HG03565 (cell line): Measurements from ENCODE around the gene ACP1.

Experiments used
- ATAC-seq: cut with Tn5 transposase; IDR thresholded peaks from one replicate; pipeline ENCODE4 v1.9.1; 2021; ENCODE audit warnings: mild to moderate bottlenecking, moderate library complexity; ENCODE audit not compliant: unreplicated experiment

Gene ACP1

GRCh38 chr2:264493-265468, at the start of gene ACP1:
Gene ACP1, plus strand, starts transcription at chr2:264947. Its CDS starts 18 bp downstream, at chr2:264965.
- peak; percentile 91 for ATAC-seq

DNA sequence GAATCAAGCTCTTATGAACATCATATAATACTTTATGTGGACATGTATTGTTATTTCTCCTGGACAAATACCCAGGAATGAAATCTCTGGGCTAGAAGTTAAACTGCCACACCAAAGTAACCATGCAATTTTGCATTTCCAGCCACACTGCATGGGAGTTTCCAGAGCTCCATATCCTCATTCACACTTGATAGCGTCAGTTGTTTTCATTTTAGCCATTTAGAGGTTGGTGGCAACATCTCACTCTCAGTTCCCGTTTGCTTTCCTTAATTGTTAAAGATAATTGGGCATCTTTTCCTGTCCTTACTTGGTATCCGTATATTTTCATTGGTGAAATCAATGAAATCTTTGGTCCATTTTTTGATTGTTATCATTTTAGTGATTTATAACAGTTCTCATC, 48.7 kb upstream of the ACP1 start:
- ATAC-seq, result no peak

DNA sequence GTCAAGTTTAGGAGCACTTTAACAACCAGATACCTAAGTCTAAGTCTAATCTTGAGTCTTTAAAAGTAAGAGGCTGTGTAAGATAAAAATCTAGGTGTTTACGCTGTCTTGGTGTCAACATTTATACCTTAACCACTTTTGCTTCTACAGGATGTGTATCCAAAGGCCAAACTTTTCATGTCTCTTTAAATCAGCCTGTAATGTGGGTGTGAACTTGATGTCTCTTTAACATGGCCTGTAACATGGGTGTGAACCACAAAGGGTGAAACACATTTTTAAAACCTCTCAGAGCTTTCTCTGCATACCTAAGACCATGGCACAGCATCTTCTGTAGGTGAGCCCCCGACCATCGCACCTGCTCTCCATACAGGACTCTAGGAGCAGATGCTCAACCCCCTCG, 41.3 kb upstream of the ACP1 start:
- ATAC-seq, result no peak

GRCh38 chr2:223971-224760, 40.6 kb upstream of the ACP1 start:
- no peak for ATAC-seq

- no peak for ATAC-seq
Observed at GRCh38 chr2:228115-228514, 36.6 kb upstream of the ACP1 start.

DNA sequence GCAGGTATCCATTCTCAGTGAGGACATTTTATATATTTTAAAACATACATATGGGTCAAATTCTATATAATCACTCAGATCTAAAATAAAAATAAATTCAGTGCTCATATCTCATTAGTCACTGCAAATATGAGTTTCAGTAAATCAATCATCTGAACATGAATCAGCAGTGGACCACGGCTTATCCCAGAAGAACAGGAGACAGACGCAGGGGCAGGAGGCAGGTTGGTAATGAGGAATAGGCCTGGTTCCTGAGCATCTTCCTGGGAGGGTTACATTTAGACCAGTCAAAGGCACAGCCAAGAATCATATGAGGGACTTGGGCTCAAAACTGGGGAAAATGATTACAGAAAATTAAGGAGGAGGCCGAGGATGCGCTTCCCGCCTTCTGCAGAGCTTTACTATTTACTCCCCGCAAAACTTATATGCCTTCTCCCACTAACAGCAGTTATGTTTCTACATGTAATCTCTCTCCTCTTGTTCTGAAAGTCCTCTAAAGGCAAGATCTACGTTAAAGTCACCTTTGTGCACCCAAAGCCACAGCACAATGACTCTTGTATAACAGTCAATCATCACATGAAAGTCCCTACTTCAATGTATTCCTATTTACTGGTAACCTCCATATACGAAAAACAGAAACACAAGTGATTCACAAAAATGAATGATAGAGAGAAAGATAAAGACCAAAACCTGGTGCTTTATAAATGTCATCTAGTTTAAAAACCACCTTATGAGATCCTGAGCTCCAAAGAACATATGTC, 36.0 kb upstream of the ACP1 start:
- no peak for ATAC-seq

DNA sequence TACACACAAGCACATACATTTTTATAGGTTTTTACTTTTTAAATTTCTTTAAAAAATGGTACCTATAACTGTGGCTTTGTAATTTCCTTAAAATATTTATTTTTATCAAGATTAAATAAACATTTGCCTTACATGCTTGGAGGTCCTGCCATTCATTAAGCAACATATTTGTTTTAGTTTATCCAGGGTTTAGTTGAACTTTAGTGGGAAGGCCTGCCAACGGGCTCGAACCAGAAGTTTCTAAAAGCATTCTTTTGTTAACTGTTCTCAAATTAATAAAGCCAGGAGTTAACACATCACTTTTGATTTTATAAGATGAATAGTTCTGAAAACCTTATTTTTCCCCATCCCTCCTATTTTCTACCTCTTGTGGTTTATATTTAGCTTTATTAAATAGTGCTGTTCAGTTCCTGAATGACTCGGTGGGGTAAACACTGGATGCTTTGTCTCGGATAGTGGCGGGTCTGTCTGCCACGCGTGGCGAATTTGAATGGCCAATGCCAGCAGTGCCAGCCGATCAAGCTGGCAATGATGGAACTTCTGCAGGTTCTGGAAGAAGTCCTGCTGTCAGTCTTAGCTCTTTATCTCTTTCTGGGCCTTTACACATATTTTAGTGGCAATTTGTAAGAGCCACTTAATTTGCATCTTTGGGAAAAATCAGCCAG, 33.1 kb upstream of the ACP1 start:
- ATAC-seq, result no peak

GRCh38 chr2:233030-233429, 31.7 kb upstream of the ACP1 start:
- ATAC-seq, result no peak

GRCh38 chr2:234421-234820, 30.3 kb upstream of the ACP1 start:
- no peak for ATAC-seq

DNA sequence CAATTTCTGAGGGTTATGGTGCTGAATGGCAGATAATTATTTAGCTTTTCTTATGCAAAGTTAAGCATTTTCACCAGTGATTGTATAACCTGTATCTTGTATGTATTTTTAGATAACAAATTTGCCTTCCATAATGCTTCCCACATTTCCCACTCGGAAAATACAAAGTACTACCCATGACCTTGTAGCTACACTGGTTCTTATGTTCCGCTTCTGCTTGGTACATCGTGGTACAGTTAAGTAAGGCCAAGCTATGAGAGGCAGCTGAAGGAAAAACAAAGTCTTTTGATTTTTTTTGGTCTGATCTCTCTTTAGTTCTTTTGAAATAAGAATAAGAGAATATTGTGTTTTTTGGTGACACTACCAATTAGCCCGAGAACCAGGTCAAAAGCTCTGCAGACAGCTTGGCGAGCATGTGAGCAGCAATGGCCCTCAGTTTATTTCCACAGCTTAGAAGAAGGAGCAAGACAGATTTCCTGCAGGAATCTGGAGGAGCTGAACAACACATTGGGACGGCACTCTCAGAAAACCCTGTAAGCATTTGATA, 27.7 kb upstream of the ACP1 start:
- ATAC-seq, result no peak

DNA sequence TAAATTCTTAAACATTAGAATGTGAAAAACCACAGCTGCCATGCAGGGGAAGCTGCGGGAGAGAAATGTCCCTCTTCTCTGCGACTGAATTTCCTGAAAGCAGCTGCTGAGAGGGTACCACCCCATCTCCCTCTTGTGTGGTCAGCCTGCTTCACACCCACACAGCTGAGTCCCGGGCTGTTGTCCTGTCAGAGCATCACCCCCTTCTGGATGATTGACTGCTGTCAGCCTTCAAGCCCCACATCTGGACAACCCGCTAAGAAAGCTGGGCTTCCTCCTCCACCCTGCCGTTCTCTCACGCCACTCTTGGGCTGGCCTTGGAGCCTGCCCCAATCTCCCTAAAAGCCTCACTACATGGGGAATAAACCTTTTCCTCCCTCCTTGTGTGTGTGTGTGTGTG, 26.9 kb upstream of the ACP1 start:
- ATAC-seq, result no peak

DNA sequence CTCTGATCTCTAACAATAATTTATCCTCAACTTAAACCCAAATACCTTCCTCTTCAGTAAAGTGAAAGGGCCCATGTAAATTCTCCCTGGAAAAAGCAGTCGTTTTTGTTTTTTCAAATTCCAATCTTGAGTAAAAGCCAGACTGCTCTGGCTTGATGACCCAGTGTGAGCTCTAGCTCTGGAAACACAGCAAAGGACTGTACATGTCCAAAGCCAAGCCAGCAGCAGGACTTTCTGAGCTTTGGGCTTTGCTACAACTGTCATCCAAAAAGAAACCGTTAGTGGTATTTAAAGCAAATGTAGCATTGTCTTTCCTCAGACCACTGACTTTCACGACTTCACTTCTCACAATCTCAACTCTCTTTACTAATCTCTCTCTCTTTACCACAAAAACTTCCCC, 26.3 kb upstream of the ACP1 start:
- ATAC-seq, result no peak

- ATAC-seq, result no peak
Observed at GRCh38 chr2:238869-239268, 25.9 kb upstream of the ACP1 start.

DNA sequence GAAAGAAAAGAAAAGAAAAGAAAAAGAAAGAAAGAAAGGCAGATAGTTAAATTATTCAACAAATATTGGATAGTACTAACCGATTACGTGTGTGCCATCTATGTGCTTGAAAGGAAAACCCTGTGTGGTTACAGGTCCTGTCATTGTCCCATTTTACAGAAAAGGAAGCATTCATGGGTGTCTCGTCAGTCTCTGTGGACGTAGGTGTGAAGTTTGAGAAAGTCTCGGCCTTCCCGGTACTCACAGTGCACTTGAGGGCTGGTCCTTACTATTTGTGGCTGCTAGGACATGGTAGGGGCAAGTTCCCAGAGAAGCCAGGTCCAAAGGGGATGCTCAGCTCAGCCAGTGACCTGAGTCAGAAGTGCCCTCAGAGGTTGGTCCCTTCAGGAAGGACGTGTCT, 20.2 kb upstream of the ACP1 start:
- no peak for ATAC-seq

- ATAC-seq, result no peak
Observed at GRCh38 chr2:246489-247144, 18.1 kb upstream of the ACP1 start.

GRCh38 chr2:248724-249123, 16.0 kb upstream of the ACP1 start:
- no peak for ATAC-seq

DNA sequence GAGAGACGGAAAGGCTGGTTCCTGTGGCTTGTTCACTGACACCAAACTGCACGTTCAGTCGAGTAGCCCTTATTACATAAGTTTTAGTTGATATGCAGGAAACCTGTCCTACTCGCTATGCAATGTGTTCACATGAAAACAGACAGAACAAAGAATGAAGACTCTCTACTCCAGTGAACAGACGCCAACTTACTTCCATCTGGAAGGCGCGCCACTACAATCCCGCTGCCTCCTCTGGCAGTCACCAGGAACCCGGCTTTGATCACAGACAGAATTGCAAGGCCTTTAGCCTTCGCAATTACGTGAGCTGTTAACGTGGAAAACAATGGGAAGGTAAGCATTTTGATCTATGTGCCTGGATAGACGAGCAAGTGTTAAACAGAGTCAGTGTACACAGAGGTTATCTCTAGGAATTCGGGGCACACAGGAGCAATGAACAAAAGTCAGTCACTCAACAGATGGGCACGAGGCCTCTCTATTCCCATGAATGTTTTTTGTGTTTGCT, 15.2 kb upstream of the ACP1 start:
- no peak for ATAC-seq

- ATAC-seq, result no peak
Observed at GRCh38 chr2:252001-252602, 12.6 kb upstream of the ACP1 start.

DNA sequence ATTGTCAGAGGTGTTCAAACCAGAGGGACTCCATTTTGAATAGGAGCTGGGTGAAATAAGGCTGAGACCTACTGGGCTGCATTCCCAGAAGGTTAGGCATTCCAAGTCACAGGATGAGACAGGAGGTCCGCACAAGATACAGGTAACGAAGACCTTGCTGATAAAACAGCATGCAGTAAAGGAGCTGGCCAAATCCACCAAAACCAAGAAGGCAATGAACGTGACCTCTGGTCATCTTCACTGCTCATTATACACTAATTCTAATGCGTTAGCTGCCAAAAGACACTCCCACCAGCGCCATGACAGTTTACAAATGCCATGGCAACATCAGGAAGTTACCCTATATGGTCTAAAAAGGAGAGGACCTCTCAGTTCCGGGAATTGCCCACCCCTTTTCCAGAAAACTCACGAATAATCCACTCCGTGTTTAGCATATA, 11.5 kb upstream of the ACP1 start:
- ATAC-seq, result no peak
